ENCODE measurements around the gene C19orf73.
A peak's percentile ranks its signal among the peaks of the same experiment; 100 is the strongest.

C19orf73 gene

DNA sequence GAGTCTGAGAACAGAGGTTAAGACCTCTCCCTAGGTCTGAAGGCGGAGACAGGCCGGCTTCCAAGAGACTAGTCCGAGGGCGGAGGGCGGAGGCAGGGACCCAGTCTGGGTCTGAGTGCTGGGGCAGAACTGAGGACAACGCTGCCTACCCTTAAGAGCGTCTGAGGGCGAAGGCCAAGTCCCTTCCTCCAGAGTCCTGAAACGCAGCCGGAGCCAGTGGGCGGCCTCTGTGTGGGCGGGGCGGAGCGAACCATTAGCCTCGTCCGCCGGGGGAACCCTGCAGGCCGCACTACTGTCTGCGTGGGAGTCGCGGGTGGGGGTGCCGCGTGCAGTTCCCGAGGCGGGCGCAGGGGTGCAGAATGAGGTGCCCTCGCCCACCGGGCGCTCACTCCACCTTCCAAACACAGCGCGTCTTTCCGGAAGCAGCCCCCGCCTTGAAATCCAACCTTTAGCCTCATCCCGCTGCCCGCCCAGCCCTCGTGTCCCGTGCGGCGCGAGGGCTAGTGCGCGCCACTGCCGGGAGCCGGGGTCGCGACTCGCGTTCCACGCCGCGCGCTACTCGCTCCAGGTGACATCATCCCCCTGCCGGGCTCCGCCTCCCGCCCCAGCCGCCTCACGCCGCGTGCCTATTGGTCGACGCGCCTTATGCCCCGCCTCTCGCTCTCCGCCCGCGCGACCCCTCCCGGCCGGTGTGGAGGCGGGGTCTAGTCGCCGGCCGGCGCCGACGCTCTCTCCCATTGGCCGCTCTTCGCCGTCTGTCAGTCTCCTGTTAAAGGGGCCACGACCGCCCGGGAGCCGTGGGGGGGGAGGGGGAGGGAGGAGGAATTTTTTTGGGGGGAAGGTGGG lies at the start of gene C19orf73:
C19orf73 (minus strand) TSS at position 579 of the 846 bp plus-strand sequence; CDS start at position 458, 121 bp downstream.
- peaks cover 9% of the 10 kb centered on the region for H3K27me3 ChIP-seq (ENCODE audit: control insufficient read depth, insufficient read depth, low read length)
- H3K27ac ChIP-seq (ENCODE audit: low read length), result no peak within 1 kb of the TSS
- no CpG with 5 or more reads among the region's 85 CpGs for WGBS (ENCODE audit: insufficient coverage, insufficient read length)
- no peaks in the 10 kb centered on the region for H3K9me3 ChIP-seq (ENCODE audit: control insufficient read depth, insufficient read depth, low read length)
- H3K4me1 ChIP-seq (ENCODE audit: control insufficient read depth, insufficient read depth, low read length), result peaks cover 3% of the 10 kb centered on the region
- DNase-seq (ENCODE audit: low read depth, low spot score), result no peak
- peak within 1 kb of the TSS; percentile 81 for H3K4me3 ChIP-seq (ENCODE audit: low read length)
- H3K36me3 ChIP-seq (ENCODE audit: control insufficient read depth, insufficient read depth, low read length), result peaks cover 3% of the 10 kb centered on the region; the same call in 1 of the 2 replicates

DNA sequence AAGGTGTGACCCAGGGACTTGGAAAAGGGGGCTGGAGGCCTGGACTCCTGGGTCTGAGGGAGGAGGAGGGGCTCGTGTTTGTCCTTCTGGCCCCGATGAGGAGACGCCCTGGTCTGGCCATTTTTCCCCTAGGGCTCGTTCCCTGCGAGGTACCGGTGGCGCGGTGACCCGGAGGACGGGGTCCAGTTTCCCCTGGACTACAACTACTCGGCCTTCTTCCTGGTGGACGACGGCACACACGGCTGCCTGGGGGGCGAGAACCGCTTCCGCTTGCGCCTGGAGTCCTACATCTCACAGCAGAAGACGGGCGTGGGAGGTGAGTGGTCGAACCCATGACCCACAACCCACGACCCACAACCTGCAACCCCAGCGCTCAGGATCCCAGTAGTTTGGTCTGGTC lies 49.5 kb upstream of the C19orf73 start:
- no CpG with 5 or more reads among the region's 23 CpGs for WGBS (ENCODE audit: insufficient coverage, insufficient read length)
- H3K27me3 ChIP-seq (ENCODE audit: control insufficient read depth, insufficient read depth, low read length), result no peaks in the 10 kb centered on the region
- H3K27ac ChIP-seq (ENCODE audit: low read length), result no peak overlapping the region
- no peak overlapping the region for H3K4me3 ChIP-seq (ENCODE audit: low read length)
- DNase-seq (ENCODE audit: low read depth, low spot score), result no peak
- H3K4me1 ChIP-seq (ENCODE audit: control insufficient read depth, insufficient read depth, low read length), result 0 out of 2 replicates have a peak, but pooled peaks cover 1% of the 10 kb centered on the region
- no peaks in the 10 kb centered on the region; the same call in 1 of the 2 replicates for H3K36me3 ChIP-seq (ENCODE audit: control insufficient read depth, insufficient read depth, low read length)
- H3K9me3 ChIP-seq (ENCODE audit: control insufficient read depth, insufficient read depth, low read length), result no peaks in the 10 kb centered on the region

GRCh38 chr19:49167857-49168409 lies 49.0 kb upstream of the C19orf73 start:
- no peak for DNase-seq (ENCODE audit: low read depth, low spot score)
- Histone ChIP-seq H3K4me1 (ENCODE audit: control insufficient read depth, insufficient read depth, low read length) (0 out of 2 replicates have a peak, but pooled peaks cover 1% of the 10 kb centered on the region), H3K4me3 (ENCODE audit: low read length) (no peak overlapping the region), H3K36me3 (ENCODE audit: control insufficient read depth, insufficient read depth, low read length) (no peaks in the 10 kb centered on the region; the same call in 1 of the 2 replicates), H3K27ac (ENCODE audit: low read length) (no peak overlapping the region), H3K9me3 (ENCODE audit: control insufficient read depth, insufficient read depth, low read length) (no peaks in the 10 kb centered on the region), H3K27me3 (ENCODE audit: control insufficient read depth, insufficient read depth, low read length) (no peaks in the 10 kb centered on the region)
- WGBS (ENCODE audit: insufficient coverage, insufficient read length), result no CpG with 5 or more reads among the region's 25 CpGs

GRCh38 chr19:49165865-49166301 lies 46.9 kb upstream of the C19orf73 start:
- Histone ChIP-seq H3K4me1 (ENCODE audit: control insufficient read depth, insufficient read depth, low read length) (0 out of 2 replicates have a peak, but pooled peaks cover 1% of the 10 kb centered on the region), H3K27ac (ENCODE audit: low read length) (no peak overlapping the region), H3K9me3 (ENCODE audit: control insufficient read depth, insufficient read depth, low read length) (no peaks in the 10 kb centered on the region), H3K36me3 (ENCODE audit: control insufficient read depth, insufficient read depth, low read length) (no peaks in the 10 kb centered on the region; the same call in 1 of the 2 replicates), H3K27me3 (ENCODE audit: control insufficient read depth, insufficient read depth, low read length) (no peaks in the 10 kb centered on the region), H3K4me3 (ENCODE audit: low read length) (no peak overlapping the region)
- no CpG with 5 or more reads among the region's 30 CpGs for WGBS (ENCODE audit: insufficient coverage, insufficient read length)
- no peak for DNase-seq (ENCODE audit: low read depth, low spot score)

- 0 out of 2 replicates have a peak, but pooled peaks cover 1% of the 10 kb centered on the region for H3K4me1 ChIP-seq (ENCODE audit: control insufficient read depth, insufficient read depth, low read length)
- H3K27me3 ChIP-seq (ENCODE audit: control insufficient read depth, insufficient read depth, low read length), result no peaks in the 10 kb centered on the region
- no peaks in the 10 kb centered on the region for H3K9me3 ChIP-seq (ENCODE audit: control insufficient read depth, insufficient read depth, low read length)
- H3K36me3 ChIP-seq (ENCODE audit: control insufficient read depth, insufficient read depth, low read length), result no peaks in the 10 kb centered on the region; the same call in 1 of the 2 replicates
- no peak for DNase-seq (ENCODE audit: low read depth, low spot score)
- H3K4me3 ChIP-seq (ENCODE audit: low read length), result no peak overlapping the region
- WGBS (ENCODE audit: insufficient coverage, insufficient read length), result no CpG with 5 or more reads among the region's 24 CpGs
- no peak overlapping the region for H3K27ac ChIP-seq (ENCODE audit: low read length)
Observed at GRCh38 chr19:49165111-49165750, 46.3 kb upstream of the C19orf73 start.

GRCh38 chr19:49161987-49162386 lies 43.0 kb upstream of the C19orf73 start:
- peaks cover 3% of the 10 kb centered on the region for H3K4me1 ChIP-seq (ENCODE audit: control insufficient read depth, insufficient read depth, low read length)
- no peaks in the 10 kb centered on the region for H3K27me3 ChIP-seq (ENCODE audit: control insufficient read depth, insufficient read depth, low read length)
- no peak for DNase-seq (ENCODE audit: low read depth, low spot score)
- H3K9me3 ChIP-seq (ENCODE audit: control insufficient read depth, insufficient read depth, low read length), result no peaks in the 10 kb centered on the region
- no CpG with 5 or more reads among the region's 4 CpGs for WGBS (ENCODE audit: insufficient coverage, insufficient read length)
- H3K27ac ChIP-seq (ENCODE audit: low read length), result no peak overlapping the region
- H3K4me3 ChIP-seq (ENCODE audit: low read length), result no peak overlapping the region
- no peaks in the 10 kb centered on the region for H3K36me3 ChIP-seq (ENCODE audit: control insufficient read depth, insufficient read depth, low read length)

DNA sequence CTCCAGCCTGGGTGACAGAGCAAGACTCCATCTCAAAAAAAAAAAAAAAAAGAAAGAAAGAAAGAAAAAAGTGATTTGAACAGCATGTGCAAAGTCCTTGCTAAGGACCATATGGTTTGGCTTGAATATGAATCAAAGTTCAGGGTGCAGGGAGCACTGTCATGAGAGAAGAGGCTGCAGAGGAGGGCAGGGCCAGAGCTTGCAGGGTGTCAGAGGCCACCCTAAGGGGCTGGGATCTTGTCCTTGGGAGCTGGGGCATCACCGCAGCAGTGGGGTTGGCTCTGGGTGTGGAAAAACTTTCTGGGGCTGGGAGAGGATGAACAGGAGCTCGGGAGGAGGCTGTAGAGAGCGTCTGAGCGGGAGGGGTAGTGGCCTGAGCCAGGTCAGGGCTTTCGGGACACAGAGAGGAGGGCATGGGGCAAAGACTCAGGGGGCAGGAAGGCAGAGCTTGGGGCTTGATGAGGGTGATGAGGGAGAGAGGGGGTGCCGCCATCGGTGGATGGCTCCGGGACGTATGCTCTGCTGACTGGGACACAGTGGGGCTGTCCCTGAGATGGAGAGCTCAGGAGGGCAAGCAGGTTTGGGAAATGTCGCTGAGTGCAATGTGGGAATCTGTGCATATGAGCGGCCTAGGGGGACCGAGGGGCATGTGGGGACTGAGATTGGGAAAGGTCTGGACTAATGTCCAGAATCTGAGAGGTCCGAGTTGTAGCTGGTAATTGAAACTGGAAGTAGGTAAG lies 41.7 kb upstream of the C19orf73 start:
- WGBS (ENCODE audit: insufficient coverage, insufficient read length), result no CpG with 5 or more reads among the region's 13 CpGs
- no peaks in the 10 kb centered on the region for H3K9me3 ChIP-seq (ENCODE audit: control insufficient read depth, insufficient read depth, low read length)
- H3K27me3 ChIP-seq (ENCODE audit: control insufficient read depth, insufficient read depth, low read length), result no peaks in the 10 kb centered on the region
- peaks cover 5% of the 10 kb centered on the region for H3K4me1 ChIP-seq (ENCODE audit: control insufficient read depth, insufficient read depth, low read length)
- no peak for DNase-seq (ENCODE audit: low read depth, low spot score)
- H3K4me3 ChIP-seq (ENCODE audit: low read length), result no peak overlapping the region
- H3K36me3 ChIP-seq (ENCODE audit: control insufficient read depth, insufficient read depth, low read length), result no peaks in the 10 kb centered on the region
- no peak overlapping the region for H3K27ac ChIP-seq (ENCODE audit: low read length)

DNA sequence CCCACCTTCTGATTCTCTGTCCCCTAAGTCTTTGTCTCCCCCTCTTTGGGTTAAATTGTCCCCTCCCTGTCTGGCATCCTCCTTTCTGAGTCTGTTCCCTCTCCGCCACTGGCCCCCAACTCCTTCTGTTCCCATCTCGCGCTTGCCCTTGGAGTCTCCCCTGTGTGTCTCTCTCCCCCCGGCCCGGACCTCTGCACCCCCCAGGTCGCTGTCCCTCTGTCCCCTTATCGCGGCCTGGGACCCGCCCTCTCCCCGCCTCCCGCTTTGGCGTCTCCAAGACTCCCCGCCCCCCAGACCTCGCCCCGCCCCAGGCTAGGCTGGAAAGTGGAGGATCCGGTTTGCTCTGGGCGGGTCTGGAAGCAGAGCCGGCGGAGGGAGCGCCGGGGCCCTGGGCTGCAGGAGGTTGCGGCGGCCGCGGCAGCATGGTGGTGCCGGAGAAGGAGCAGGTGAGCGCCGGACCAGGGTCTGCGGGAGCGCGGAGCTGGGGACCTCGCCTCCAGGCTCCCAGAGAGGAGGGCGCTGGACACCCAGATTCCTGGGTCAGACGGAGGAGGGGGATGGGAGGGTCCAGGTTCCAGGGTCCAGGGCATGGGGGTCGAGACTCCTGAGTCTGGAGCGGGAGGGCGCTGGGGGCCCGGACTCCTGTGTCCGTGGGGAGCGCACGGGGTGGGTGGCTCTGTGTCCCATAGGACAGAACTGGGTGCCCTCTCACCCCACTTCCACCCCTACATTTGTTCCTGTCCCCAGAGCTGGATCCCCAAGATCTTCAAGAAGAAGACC lies 38.7 kb upstream of the C19orf73 start, which contains the start of gene TRPM4:
TRPM4 (plus strand) TSS at position 348 of the 780 bp plus-strand sequence; CDS start at position 423, 75 bp downstream.
- WGBS (ENCODE audit: insufficient coverage, insufficient read length), result no CpG with 5 or more reads among the region's 41 CpGs
- Histone ChIP-seq H3K4me1 (ENCODE audit: control insufficient read depth, insufficient read depth, low read length) (peaks cover 9% of the 10 kb centered on the region), H3K27ac (ENCODE audit: low read length) (no peak within 1 kb of the TSS), H3K9me3 (ENCODE audit: control insufficient read depth, insufficient read depth, low read length) (no peaks in the 10 kb centered on the region), H3K4me3 (ENCODE audit: low read length) (peak within 1 kb of the TSS; percentile 49), H3K27me3 (ENCODE audit: control insufficient read depth, insufficient read depth, low read length) (no peaks in the 10 kb centered on the region), H3K36me3 (ENCODE audit: control insufficient read depth, insufficient read depth, low read length) (no peaks in the 10 kb centered on the region)
- no peak for DNase-seq (ENCODE audit: low read depth, low spot score)

GRCh38 chr19:49155820-49156346 lies 36.9 kb upstream of the C19orf73 start:
- no CpG with 5 or more reads among the region's 4 CpGs for WGBS (ENCODE audit: insufficient coverage, insufficient read length)
- DNase-seq (ENCODE audit: low read depth, low spot score), result no peak
- no peaks in the 10 kb centered on the region for H3K27me3 ChIP-seq (ENCODE audit: control insufficient read depth, insufficient read depth, low read length)
- no peak overlapping the region for H3K4me3 ChIP-seq (ENCODE audit: low read length)
- no peak overlapping the region for H3K27ac ChIP-seq (ENCODE audit: low read length)
- H3K9me3 ChIP-seq (ENCODE audit: control insufficient read depth, insufficient read depth, low read length), result no peaks in the 10 kb centered on the region
- H3K36me3 ChIP-seq (ENCODE audit: control insufficient read depth, insufficient read depth, low read length), result no peaks in the 10 kb centered on the region
- H3K4me1 ChIP-seq (ENCODE audit: control insufficient read depth, insufficient read depth, low read length), result peaks cover 11% of the 10 kb centered on the region
